BLaER1 treated with 17β-estradiol and CSF1 and Interleukin-3, amounts not matched to agents 10 nM and 100 nM (cell line): Measurements from ENCODE around the gene NAPSA.
"Not testable (repeated sequence)": the region's sequence is repeated elsewhere in the genome, so short reads cannot be mapped to it uniquely, and the experiment has no call there.

Experiments used
- H3K27ac ChIP-seq, 11 experiments: shearing (Covaris generic); formaldehyde crosslinking; 2 replicates each; pipeline ENCODE4 v1.8.1; 2022
- H3K27me3 ChIP-seq, 11 experiments: shearing (Covaris generic); formaldehyde crosslinking; 2 replicates each; pipeline ENCODE4 v1.8.1; 2022
- H3K36me3 ChIP-seq, 11 experiments: shearing (Covaris generic); formaldehyde crosslinking; 2 replicates each; pipeline ENCODE4 v1.8.1; 2022
- H3K4me1 ChIP-seq, 10 experiments: shearing (Covaris generic); formaldehyde crosslinking; 2 replicates each; pipeline ENCODE4 v1.8.1; 2022
- H3K4me2 ChIP-seq, 11 experiments: shearing (Covaris generic); formaldehyde crosslinking; 2 replicates each; pipeline ENCODE4 v1.8.1; 2022
- H3K4me3 ChIP-seq, 10 experiments: shearing (Covaris generic); formaldehyde crosslinking; 2 replicates each; pipeline ENCODE4 v1.8.1; 2022
- H3K9ac ChIP-seq, 11 experiments: shearing (Covaris generic); formaldehyde crosslinking; 2 replicates each; pipeline ENCODE4 v1.8.1; 2022
- H3K9me3 ChIP-seq, 11 experiments: shearing (Covaris generic); formaldehyde crosslinking; replicated peaks in 1 of 11; 2 replicates each; pipeline ENCODE4 v1.8.1; 2022
- H4K20me1 ChIP-seq, 11 experiments: shearing (Covaris generic); formaldehyde crosslinking; 2 replicates each; pipeline ENCODE4 v1.8.1; 2022
- Cebpa-rat ChIP-seq, 11 experiments: shearing (Covaris generic); IDR thresholded peaks; 2 replicates each; pipeline ENCODE4 v1.8.1; 2022

NAPSA gene

DNA sequence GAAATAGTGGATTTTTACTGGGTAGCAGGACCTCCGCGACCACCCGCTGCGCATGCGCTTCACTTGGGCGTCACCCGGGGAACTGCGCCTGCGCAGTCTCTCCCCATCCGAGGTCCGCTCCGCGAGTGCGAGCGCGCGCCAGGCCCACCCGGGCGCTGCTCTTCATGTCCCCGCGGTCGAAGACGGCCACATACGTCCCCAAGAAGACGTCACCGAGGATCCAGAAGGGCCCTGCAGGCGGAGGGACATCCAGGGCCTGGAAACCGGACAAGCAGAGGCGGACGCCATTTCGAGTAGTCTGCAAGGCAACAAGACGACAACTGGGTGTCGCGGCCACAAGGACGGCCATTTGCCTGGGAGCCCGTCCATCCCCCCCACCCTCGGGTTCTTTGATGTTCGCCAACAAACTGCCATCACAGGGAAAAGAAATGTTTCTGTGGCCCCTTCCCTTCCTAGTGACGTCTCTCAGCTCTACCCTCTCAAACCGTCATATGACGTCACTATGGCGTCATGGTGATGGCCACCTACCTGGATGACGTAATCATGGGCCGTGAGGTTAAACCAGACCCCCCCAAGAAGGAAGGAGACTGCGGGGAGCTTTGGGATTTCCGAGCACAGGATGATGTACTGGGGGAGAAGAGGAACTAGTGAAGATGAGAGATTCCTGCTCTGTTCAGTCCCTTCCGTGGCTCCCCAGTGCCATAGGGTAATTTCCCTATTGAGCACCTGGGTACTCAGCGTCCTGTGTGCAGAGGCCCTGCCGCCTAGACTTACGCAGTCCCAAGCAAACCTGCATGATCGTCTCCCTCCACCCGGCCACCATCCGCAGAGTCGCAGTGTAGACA lies 6.7 kb downstream of the NAPSA start:
- H3K4me3 ChIP-seq = no peak overlapping the region
- H3K36me3 ChIP-seq = peaks cover 0 to 3% (median 0%) of the 10 kb centered on the region in 11 experiments; a peak in 2 of 22 replicates
- no peaks in the 10 kb centered on the region for H3K27me3 ChIP-seq
- H3K4me1 ChIP-seq = peaks cover 19 to 74% (median 56%) of the 10 kb centered on the region in 10 experiments
- no peaks in the 10 kb centered on the region for H4K20me1 ChIP-seq
- peak overlapping the region in 2 of 11 experiments; percentile 47 to 58; a peak in 2 of 22 replicates for H3K27ac ChIP-seq
- 0 out of 22 replicates have a peak, but pooled peaks of 1 of the 11 experiments have one; percentile 25 for TF ChIP-seq Cebpa-rat (IDR thresholded peaks at IDR 0.05)
- H3K9ac ChIP-seq = no peak overlapping the region
- peaks cover 0 to 35% (median 17%) of the 10 kb centered on the region in 11 experiments; a peak in 17 of 22 replicates for H3K9me3 ChIP-seq
- H3K4me2 ChIP-seq = peak overlapping the region in 10 of 11 experiments; percentile 16 to 86 (median 47); a peak in 18 of 22 replicates

DNA sequence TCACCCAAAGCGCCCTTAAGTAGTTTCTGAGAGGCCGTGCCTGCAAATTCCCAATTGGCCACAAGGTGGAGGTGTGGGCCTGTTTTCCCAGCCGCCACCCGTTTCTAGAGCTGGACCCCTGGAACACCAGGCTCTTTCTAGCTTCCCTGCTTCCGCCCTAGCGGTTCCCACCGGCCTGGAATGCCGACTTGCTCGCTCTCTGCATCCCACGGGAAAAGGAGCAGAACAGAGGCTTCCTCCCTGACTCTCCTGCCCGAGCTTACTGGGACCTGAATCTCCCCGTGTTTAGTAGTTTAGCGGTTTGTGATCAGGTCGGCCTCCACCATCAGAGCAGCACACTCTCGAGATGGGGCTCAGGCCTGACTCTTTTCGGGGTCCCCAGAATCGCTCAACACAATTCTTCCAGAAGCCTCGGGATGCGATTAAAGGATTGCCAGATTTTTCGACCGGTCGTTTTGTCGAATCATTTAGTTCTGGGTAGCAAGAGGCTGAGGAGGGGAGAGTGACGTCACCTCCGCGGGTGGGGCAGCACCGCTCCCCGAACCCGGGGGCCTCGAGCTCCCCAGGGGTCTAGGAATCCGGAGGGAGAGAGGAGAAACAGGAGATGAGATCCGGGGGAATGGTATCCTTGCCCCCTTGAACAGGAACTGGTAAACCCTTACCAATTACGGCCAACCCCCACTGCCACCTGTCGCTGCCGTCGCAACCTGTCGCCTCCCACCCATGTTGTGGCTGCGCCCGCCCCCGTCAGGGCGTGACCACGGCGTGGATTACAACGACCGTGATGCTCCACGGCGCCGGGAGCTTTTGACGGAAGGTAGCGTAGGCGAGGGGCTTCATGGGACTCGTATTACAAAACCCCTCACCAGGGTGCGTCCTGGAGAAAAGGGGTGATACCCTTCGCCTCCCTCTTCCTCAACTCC lies 8.0 kb downstream of the NAPSA start:
- no peaks in the 10 kb centered on the region for H3K27me3 ChIP-seq
- H3K4me2 ChIP-seq = peak overlapping the region; percentile 72 to 94 (median 86)
- peak overlapping the region; percentile 48 to 67 (median 58) for H3K4me3 ChIP-seq
- peaks cover 0 to 22% (median 8%) of the 10 kb centered on the region in 11 experiments; a peak in 10 of 22 replicates for H3K9me3 ChIP-seq
- H3K9ac ChIP-seq = peak overlapping the region; percentile 52 to 79 (median 69)
- peak overlapping the region in 10 of 11 experiments; percentile 35 to 74 (median 62); a peak in 19 of 22 replicates for H3K27ac ChIP-seq
- no peak for TF ChIP-seq Cebpa-rat (IDR thresholded peaks at IDR 0.05)
- peaks cover 9 to 61% (median 44%) of the 10 kb centered on the region in 10 experiments for H3K4me1 ChIP-seq
- no peaks in the 10 kb centered on the region for H4K20me1 ChIP-seq
- H3K36me3 ChIP-seq = no peaks in the 10 kb centered on the region; a peak in 1 of 22 replicates

DNA sequence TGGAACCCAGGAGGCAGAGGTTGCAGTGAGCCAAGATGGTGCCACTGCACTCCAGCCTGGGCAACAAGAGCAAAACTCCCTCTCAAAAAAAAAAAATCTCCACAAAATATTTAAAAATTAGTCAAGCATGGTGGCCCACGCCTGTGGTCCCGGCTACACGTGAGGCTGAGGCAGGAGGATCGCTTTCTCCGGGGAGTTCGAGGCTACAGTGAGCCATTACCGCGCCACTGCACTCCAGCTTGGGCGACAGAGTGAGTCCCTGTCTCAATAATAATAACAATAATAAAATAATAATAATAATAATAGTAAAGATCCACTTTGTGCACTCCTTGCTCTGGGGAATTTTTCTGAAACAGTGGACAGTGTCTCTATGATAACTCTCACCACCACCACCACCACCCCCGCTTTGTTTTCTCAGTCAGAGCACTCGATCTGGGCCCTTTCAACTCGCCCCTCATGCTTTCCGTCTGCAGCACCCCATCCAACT lies 8.7 kb downstream of the NAPSA start:
- Histone ChIP-seq H3K4me2 (peak overlapping the region in 10 of 11 experiments; percentile 72 to 94 (median 86); a peak in 14 of 22 replicates), H3K27me3 (no peaks in the 10 kb centered on the region), H3K9me3 (peaks cover 0 to 18% (median 7%) of the 10 kb centered on the region in 11 experiments; a peak in 9 of 22 replicates), H4K20me1 (no peaks in the 10 kb centered on the region), H3K4me3 (peak overlapping the region in 5 of 10 experiments; percentile 48 to 67 (median 60); a peak in 7 of 20 replicates), H3K27ac (no peak overlapping the region; a peak in 1 of 22 replicates), H3K36me3 (no peaks in the 10 kb centered on the region; a peak in 1 of 22 replicates), H3K9ac (peak overlapping the region in 5 of 11 experiments; percentile 55 to 79 (median 70); a peak in 8 of 22 replicates), H3K4me1 (peaks cover 9 to 54% (median 37%) of the 10 kb centered on the region in 10 experiments; a peak in 19 of 20 replicates)
- TF ChIP-seq Cebpa-rat (IDR thresholded peaks at IDR 0.05) = no peak

DNA sequence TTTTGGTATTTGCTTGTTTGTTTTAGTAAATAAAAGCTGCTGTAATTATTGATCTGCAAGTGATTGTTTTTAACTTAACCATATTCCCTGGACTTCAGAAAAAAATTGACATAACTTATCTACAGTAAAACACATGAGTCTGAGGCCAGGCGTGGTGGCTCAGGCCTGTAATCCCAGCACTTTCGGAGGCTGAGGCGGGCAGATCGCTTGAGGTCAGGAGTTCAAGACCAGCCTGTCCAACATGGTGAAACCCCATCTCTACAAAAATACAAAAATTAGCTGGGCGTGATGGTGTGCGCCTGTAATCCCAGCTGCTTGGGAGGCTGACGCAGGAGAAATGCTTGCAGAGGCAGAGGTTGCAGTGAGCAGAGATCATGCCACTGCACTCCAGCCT lies 12.0 kb downstream of the NAPSA start:
- H3K27me3 ChIP-seq, H4K20me1 ChIP-seq, H3K4me3 ChIP-seq, H3K9me3 ChIP-seq, H3K36me3 ChIP-seq, H3K27ac ChIP-seq, H3K4me2 ChIP-seq, H3K9ac ChIP-seq: not testable (repeated sequence)
- H3K4me1 ChIP-seq = peaks cover 20 to 48% (median 36%) of the 10 kb centered on the region in 10 experiments

DNA sequence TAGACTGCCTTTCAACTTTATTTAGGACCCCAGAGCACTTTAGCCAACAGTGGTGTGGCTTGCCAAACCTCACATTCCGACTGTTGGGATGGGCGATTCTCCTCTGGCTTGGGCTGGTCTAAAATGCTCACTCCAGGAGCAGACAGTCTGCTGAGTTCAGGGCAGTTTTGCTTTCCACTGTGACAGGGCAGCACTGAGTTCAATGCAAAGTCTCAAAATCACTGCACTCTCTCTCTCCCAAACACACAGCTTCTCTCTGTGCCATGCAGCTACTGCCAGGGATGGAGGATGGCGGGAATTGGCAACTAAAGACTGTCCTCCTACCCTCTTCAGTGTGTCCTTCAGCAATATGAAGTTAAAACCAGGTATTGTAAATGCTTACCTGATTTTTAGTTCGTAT lies 13.2 kb downstream of the NAPSA start:
- Histone ChIP-seq H3K27me3 (no peaks in the 10 kb centered on the region), H3K4me1 (peaks cover 29 to 50% (median 39%) of the 10 kb centered on the region in 10 experiments), H4K20me1 (no peaks in the 10 kb centered on the region), H3K9ac (no peak overlapping the region), H3K36me3 (no peaks in the 10 kb centered on the region), H3K4me2 (no peak overlapping the region), H3K9me3 (no peaks in the 10 kb centered on the region), H3K27ac (no peak overlapping the region), H3K4me3 (no peak overlapping the region)
- no peak for TF ChIP-seq Cebpa-rat (IDR thresholded peaks at IDR 0.05)

DNA sequence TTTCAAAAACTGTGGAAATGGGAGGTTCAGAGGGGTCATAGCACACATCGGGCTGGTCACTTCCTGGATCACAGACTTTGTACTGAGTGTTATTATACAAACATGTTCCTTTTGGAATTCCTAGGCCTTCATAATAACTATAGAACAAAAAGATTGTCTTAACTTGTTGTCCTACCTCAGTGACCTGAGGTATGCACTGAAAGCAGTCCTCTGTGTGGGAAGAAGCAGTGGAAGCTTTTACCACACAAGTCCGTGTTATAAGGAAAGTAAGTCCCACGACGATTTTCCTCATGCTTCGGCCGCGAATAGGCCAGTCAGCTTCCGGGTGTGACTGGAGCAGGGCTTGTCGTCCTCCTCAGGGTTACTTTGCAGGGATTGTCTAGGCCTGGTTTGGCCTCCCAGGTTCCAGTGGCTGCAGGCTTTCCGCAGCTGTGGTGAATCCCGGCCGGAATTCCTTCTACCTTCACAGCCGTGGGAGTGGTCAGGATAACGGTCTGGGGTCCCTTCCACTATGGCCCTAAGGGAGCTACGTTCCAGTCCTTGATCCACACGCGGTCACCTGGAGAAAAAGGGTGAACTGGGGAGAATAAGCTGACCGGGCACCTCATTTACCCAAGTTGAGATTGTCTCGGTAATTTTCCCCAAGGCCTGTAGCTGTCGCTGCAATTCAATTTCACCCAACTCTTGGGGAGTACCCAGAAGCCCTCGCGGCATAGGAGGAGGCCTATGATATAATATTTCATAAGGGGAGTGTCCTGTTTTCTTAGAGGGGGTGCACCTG lies 16.0 kb downstream of the NAPSA start:
- H3K9ac ChIP-seq = peak overlapping the region in 1 of 11 experiments; percentile 43; a peak in 2 of 22 replicates
- peaks cover 41 to 70% (median 54%) of the 10 kb centered on the region in 10 experiments for H3K4me1 ChIP-seq
- H3K9me3 ChIP-seq = peaks cover 10 to 17% (median 15%) of the 10 kb centered on the region in 11 experiments; a peak in 19 of 22 replicates
- peak overlapping the region; percentile 36 to 81 (median 71); a peak in 19 of 22 replicates for H3K4me2 ChIP-seq
- no peaks in the 10 kb centered on the region for H4K20me1 ChIP-seq
- H3K4me3 ChIP-seq = no peak overlapping the region
- H3K27ac ChIP-seq = peak overlapping the region in 2 of 11 experiments; percentile 4 to 6; a peak in 1 of 22 replicates
- no peaks in the 10 kb centered on the region for H3K27me3 ChIP-seq
- no peaks in the 10 kb centered on the region for H3K36me3 ChIP-seq
- TF ChIP-seq Cebpa-rat (IDR thresholded peaks at IDR 0.05) = no peak

DNA sequence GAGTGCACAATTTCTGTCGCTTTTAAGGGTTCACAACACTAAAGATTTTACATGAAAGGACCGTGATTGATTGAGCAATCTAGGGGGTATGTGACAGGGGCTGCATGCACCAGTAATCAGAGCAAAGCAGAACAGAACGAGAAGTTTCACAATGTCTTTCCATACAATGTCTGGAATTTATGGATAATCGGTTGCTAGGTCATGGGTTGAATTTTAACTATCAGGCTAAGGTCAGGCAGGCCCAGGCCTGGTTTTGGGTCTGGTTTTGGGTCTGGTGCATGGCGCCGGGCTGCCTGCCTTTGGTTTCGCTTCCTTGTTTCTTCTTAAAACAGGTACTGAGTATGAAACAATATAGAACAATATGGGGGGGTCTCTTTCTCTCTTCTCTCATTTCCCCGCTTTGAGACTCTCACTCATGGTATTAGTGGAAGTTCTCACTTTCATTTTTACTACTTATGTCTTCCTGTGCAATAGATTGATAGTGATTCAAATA lies 18.3 kb downstream of the NAPSA start:
- H3K9me3 ChIP-seq = peaks cover 10 to 35% (median 29%) of the 10 kb centered on the region in 11 experiments; a peak in 20 of 22 replicates
- not testable (repeated sequence) for H3K27me3 ChIP-seq, H4K20me1 ChIP-seq, H3K4me3 ChIP-seq, H3K36me3 ChIP-seq
- H3K4me2 ChIP-seq = peak overlapping the region; percentile 32 to 81 (median 71)
- peak in 8 of 11 experiments; percentile 10 to 78 (median 68); a peak in 12 of 22 replicates for TF ChIP-seq Cebpa-rat (IDR thresholded peaks at IDR 0.05)
- H3K27ac ChIP-seq = peak overlapping the region in 7 of 11 experiments; percentile 10 to 73 (median 26); a peak in 9 of 22 replicates
- peak overlapping the region in 3 of 11 experiments; percentile 7 to 43 (median 23); a peak in 3 of 22 replicates for H3K9ac ChIP-seq
- peaks cover 43 to 78% (median 57%) of the 10 kb centered on the region in 10 experiments for H3K4me1 ChIP-seq
